Mesenchymal stem cell (in vitro differentiated cells and primary cell): ENCODE measurements around the gene LRRC26.
A peak's percentile ranks its signal among the peaks of the same experiment; 100 is the strongest.

Experiments
- DNase-seq: peaks from one replicate; pipeline ENCODE4 v3.0.0-alpha.2; 2013
- H2AFZ ChIP-seq: one replicate; pipeline ENCODE4 v1.6.1; 2013; ENCODE audit warnings: low read depth, mild to moderate bottlenecking, control low read depth, inconsistent platforms, low read length, moderate library complexity
- H2AK5ac ChIP-seq: 2 replicates; pipeline ENCODE4 v1.6.1; 2013; ENCODE audit warnings: low read length, moderate library complexity, mild to moderate bottlenecking, inconsistent platforms; ENCODE audit not compliant: severe bottlenecking
- H2BK120ac ChIP-seq: one replicate; pipeline ENCODE4 v1.6.1; 2013; ENCODE audit warnings: low read depth, mild to moderate bottlenecking, inconsistent platforms, low read length, moderate library complexity
- H2BK12ac ChIP-seq, 2 experiments: one replicate each; pipeline ENCODE4 v1.6.1; 2013; ENCODE audit warnings: inconsistent platforms in 2 of 2, low read length in 2 of 2, mild to moderate bottlenecking in 2 of 2, moderate library complexity in 2 of 2, control low read depth in 1 of 2
- H2BK15ac ChIP-seq: one replicate; pipeline ENCODE4 v1.6.1; 2013; ENCODE audit warnings: mild to moderate bottlenecking, low read depth, inconsistent platforms; ENCODE audit not compliant: poor library complexity, severe bottlenecking
- H2BK5ac ChIP-seq: 2 replicates; pipeline ENCODE4 v1.6.1; 2013; ENCODE audit warnings: low read depth, mild to moderate bottlenecking, low read length, control low read depth, inconsistent platforms; ENCODE audit not compliant: poor library complexity, severe bottlenecking
- H3K14ac ChIP-seq, 2 experiments: one replicate each; pipeline ENCODE4 v1.6.1; 2013; ENCODE audit warnings: inconsistent platforms in 2 of 2, low read length in 2 of 2, control low read depth in 1 of 2, mild to moderate bottlenecking in 1 of 2, moderate library complexity in 1 of 2
- H3K18ac ChIP-seq, 2 experiments: one replicate each; pipeline ENCODE4 v1.6.1; 2013; ENCODE audit warnings: inconsistent platforms in 2 of 2, low read length in 2 of 2, control low read depth in 1 of 2, low read depth in 1 of 2, mild to moderate bottlenecking in 1 of 2
- H3K23ac ChIP-seq, 2 experiments: one replicate each; pipeline ENCODE4 v1.6.1; 2013; ENCODE audit warnings: inconsistent platforms in 2 of 2, low read length in 2 of 2, mild to moderate bottlenecking in 2 of 2, moderate library complexity in 2 of 2, control low read depth in 1 of 2
- H3K27ac ChIP-seq: 2 replicates; pipeline ENCODE4 v1.5.1; 2013; ENCODE audit warnings: mild to moderate bottlenecking, moderate library complexity, low read length, control low read depth, inconsistent platforms; ENCODE audit not compliant: poor library complexity, severe bottlenecking
- H3K27me3 ChIP-seq, 2 experiments: 2 replicates each; pipeline versions ENCODE4 v1.6.1 to v1.7.0; 2013; ENCODE audit warnings: low read length in 2 of 2, mild to moderate bottlenecking in 2 of 2, moderate library complexity in 2 of 2, control low read depth in 1 of 2, inconsistent platforms in 1 of 2; ENCODE audit not compliant: control insufficient read depth in 1 of 2, insufficient read depth in 1 of 2
- H3K36me3 ChIP-seq, 2 experiments: 2 replicates each; pipeline versions ENCODE4 v1.6.1 to v1.7.0; 2013; ENCODE audit warnings: low read length in 2 of 2, control low read depth in 1 of 2, inconsistent platforms in 1 of 2, low read depth in 1 of 2, mild to moderate bottlenecking in 1 of 2; ENCODE audit not compliant: insufficient read depth in 2 of 2, control insufficient read depth in 1 of 2
- H3K4ac ChIP-seq, 2 experiments: one replicate each; pipeline ENCODE4 v1.6.1; 2013; ENCODE audit warnings: inconsistent platforms in 2 of 2, low read length in 2 of 2, mild to moderate bottlenecking in 2 of 2, moderate library complexity in 2 of 2, control low read depth in 1 of 2, low read depth in 1 of 2
- H3K4me1 ChIP-seq: 2 replicates; pipeline ENCODE4 v1.6.1; 2013; ENCODE audit warnings: low read depth, low read length, control low read depth; ENCODE audit not compliant: control insufficient read depth, insufficient read depth
- H3K4me2 ChIP-seq: 2 replicates; pipeline ENCODE4 v1.6.1; 2013; ENCODE audit warnings: low read length, mild to moderate bottlenecking, inconsistent platforms; ENCODE audit not compliant: poor library complexity, severe bottlenecking
- H3K4me3 ChIP-seq, 2 experiments: 2 replicates each; pipeline versions ENCODE4 v1.5.1 to v1.7.0; 2013; ENCODE audit warnings: low read length in 2 of 2, mild to moderate bottlenecking in 2 of 2, control low read depth in 1 of 2, low read depth in 1 of 2; ENCODE audit not compliant: insufficient read depth in 1 of 2
- H3K79me1 ChIP-seq: replicated peaks from 2 replicates; pipeline ENCODE4 v1.6.1; 2013; ENCODE audit warnings: mild to moderate bottlenecking, control low read depth, low read length, inconsistent platforms; ENCODE audit not compliant: poor library complexity, severe bottlenecking
- H3K9ac ChIP-seq: 2 replicates; pipeline ENCODE4 v1.7.0; 2013; ENCODE audit warnings: mild to moderate bottlenecking, low read length, moderate library complexity
- H3K9me3 ChIP-seq: 2 replicates; pipeline ENCODE4 v1.7.0; 2013; ENCODE audit warnings: mild to moderate bottlenecking, low read length; ENCODE audit not compliant: control insufficient read depth
- H4K8ac ChIP-seq: one replicate; pipeline ENCODE4 v1.6.1; 2013; ENCODE audit warnings: inconsistent platforms, mild to moderate bottlenecking, low read length, moderate library complexity
- H4K91ac ChIP-seq: one replicate; pipeline ENCODE4 v1.6.1; 2013; ENCODE audit warnings: mild to moderate bottlenecking, low read length, inconsistent platforms
- WGBS: methylation state at CpG from one replicate; pipeline ENCODE4 v1.1.7; 2013; ENCODE audit warnings: mixed read lengths; 5-methylcytosine and 5-hydroxymethylcytosine counted together

Gene LRRC26

DNA sequence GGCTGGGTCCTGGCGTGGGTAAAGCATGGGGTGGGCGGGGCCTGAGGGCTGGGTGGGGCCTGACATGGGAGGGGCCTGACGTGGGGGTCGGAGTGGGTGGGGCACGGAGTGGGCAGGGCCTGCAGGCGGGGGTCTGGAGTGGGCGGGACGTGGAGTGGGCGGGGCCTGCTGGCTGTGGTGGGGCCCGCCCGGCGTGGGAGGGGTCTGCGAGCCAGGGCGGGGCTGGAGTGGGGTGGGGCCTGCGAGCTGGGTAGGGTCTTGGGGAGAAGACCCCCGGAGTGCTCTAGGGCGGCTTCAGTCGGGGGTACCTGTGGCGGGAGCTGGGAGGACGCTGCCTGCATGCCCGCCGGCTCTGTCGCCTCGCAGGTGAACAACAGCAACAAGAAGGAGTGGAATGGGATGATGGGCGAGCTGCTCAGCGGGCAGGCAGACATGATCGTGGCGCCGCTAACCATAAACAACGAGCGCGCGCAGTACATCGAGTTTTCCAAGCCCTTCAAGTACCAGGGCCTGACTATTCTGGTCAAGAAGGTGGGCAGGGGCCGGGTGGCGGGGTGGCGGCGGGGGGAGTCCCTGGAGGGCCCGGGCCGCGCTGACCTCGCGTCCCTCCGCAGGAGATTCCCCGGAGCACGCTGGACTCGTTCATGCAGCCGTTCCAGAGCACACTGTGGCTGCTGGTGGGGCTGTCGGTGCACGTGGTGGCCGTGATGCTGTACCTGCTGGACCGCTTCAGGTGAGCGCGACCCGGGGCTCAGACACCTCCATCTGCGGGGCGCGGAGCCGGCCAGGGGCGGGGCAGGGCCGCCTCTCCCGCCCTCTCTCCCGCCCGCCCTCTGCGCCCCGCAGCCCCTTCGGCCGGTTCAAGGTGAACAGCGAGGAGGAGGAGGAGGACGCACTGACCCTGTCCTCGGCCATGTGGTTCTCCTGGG lies 8.0 kb downstream of the LRRC26 start:
- Histone ChIP-seq H2BK120ac (no peak overlapping the region), H2AK5ac (no peak overlapping the region), H3K27ac (no peak overlapping the region), H3K27me3 (peaks cover 86 to 97% of the 10 kb centered on the region in 2 experiments), H3K79me1 (no peaks in the 10 kb centered on the region), H3K14ac (no peak overlapping the region), H3K23ac (no peak overlapping the region), H4K8ac (no peak overlapping the region), H2BK12ac (no peak overlapping the region), H2BK5ac (no peak overlapping the region), H3K9ac (no peak overlapping the region), H3K36me3 (no peaks in the 10 kb centered on the region), H3K18ac (no peak overlapping the region), H3K9me3 (no peaks in the 10 kb centered on the region), H4K91ac (no peak overlapping the region), H3K4me1 (peaks cover 20% of the 10 kb centered on the region), H2BK15ac (no peak overlapping the region), H3K4me2 (peak overlapping the region; percentile 33), H3K4me3 (no peak overlapping the region), H3K4ac (no peak overlapping the region), H2AFZ (no peak overlapping the region)
- no peak for DNase-seq
- WGBS, result 12% methylated on average over 60 of the region's 71 CpGs

DNA sequence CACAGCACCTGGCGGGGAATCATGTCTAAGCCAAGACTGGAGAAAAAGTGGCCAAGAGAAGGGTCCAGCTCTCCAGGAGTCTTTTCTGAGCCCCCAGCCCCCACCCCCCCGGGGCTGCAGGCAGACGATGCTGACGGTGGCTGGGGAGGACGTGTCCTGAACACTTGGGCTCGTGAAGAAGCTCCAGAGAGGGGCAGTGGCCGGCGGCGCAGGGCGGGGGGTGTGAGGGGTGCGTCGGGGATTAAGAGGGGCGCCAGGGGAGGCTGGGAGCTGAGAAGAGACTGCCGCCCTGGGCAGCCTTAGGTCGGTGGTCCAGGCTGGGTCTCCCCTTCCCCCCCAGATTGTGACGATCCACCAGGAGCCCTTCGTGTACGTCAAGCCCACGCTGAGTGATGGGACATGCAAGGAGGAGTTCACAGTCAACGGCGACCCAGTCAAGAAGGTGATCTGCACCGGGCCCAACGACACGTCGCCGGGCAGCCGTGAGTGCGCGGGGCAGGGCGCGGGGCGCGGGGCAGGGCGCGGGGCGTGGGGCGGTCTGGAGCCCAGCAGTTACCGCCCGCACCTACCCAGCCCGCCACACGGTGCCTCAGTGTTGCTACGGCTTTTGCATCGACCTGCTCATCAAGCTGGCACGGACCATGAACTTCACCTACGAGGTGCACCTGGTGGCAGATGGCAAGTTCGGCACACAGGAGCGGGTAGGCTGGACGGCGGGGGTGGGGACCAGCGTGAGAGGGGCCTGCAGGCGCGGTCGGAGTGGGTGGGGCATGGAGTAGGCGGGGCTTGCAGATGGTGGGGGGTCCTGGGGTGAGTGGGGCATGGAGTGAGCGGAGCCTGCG lies 8.9 kb downstream of the LRRC26 start:
- no peak overlapping the region for H3K4me3 ChIP-seq
- no peak overlapping the region for H2BK120ac ChIP-seq
- H2AFZ ChIP-seq, result no peak overlapping the region
- H2AK5ac ChIP-seq, result no peak overlapping the region
- no peak overlapping the region for H4K91ac ChIP-seq
- no peak overlapping the region for H3K18ac ChIP-seq
- peaks cover 0 to 4% of the 10 kb centered on the region in 2 experiments for H3K36me3 ChIP-seq
- 48% methylated on average over 53 of the region's 56 CpGs for WGBS
- no peak overlapping the region for H3K4me2 ChIP-seq
- peaks cover 85 to 97% of the 10 kb centered on the region in 2 experiments for H3K27me3 ChIP-seq
- H3K27ac ChIP-seq, result no peak overlapping the region
- H3K14ac ChIP-seq, result no peak overlapping the region
- no peak for DNase-seq
- H3K9ac ChIP-seq, result no peak overlapping the region
- H3K9me3 ChIP-seq, result no peaks in the 10 kb centered on the region
- no peak overlapping the region for H2BK15ac ChIP-seq
- no peaks in the 10 kb centered on the region for H3K79me1 ChIP-seq
- H4K8ac ChIP-seq, result no peak overlapping the region
- peaks cover 27% of the 10 kb centered on the region for H3K4me1 ChIP-seq
- H3K23ac ChIP-seq, result no peak overlapping the region
- H3K4ac ChIP-seq, result no peak overlapping the region
- H2BK12ac ChIP-seq, result no peak overlapping the region
- H2BK5ac ChIP-seq, result no peak overlapping the region

- peaks cover 85 to 97% of the 10 kb centered on the region in 2 experiments for H3K27me3 ChIP-seq
- peaks cover 27% of the 10 kb centered on the region for H3K4me1 ChIP-seq
- no peak overlapping the region for H4K8ac ChIP-seq
- DNase-seq, result no peak
- no peak overlapping the region for H2AFZ ChIP-seq
- no peaks in the 10 kb centered on the region for H3K79me1 ChIP-seq
- WGBS, result 89% methylated on average over 17 of the region's 17 CpGs
- H2BK120ac ChIP-seq, result no peak overlapping the region
- no peak overlapping the region for H2BK5ac ChIP-seq
- H2BK12ac ChIP-seq, result no peak overlapping the region
- no peak overlapping the region for H3K18ac ChIP-seq
- H3K9ac ChIP-seq, result no peak overlapping the region
- peaks cover 0 to 4% of the 10 kb centered on the region in 2 experiments for H3K36me3 ChIP-seq
- no peak overlapping the region for H4K91ac ChIP-seq
- no peak overlapping the region for H2AK5ac ChIP-seq
- no peak overlapping the region for H3K4ac ChIP-seq
- no peak overlapping the region for H3K23ac ChIP-seq
- no peak overlapping the region for H2BK15ac ChIP-seq
- no peak overlapping the region for H3K14ac ChIP-seq
- H3K9me3 ChIP-seq, result no peaks in the 10 kb centered on the region
- no peak overlapping the region for H3K4me3 ChIP-seq
- no peak overlapping the region for H3K4me2 ChIP-seq
- H3K27ac ChIP-seq, result no peak overlapping the region
These were observed 9.8 kb downstream of the LRRC26 start for GRCh38 chr9:137160054-137160425.
